Measurements from ENCODE around the gene FABP2. TPM values are rescaled to one million over a fixed set of nuclear protein-coding genes. Genes with fewer than 3 reads are reported as not detected.
"Not testable (repeated sequence)": the region's sequence is repeated elsewhere in the genome, so short reads cannot be mapped to it uniquely, and the experiment has no call there.

The FABP2 gene
- not detected for total RNA-seq

DNA sequence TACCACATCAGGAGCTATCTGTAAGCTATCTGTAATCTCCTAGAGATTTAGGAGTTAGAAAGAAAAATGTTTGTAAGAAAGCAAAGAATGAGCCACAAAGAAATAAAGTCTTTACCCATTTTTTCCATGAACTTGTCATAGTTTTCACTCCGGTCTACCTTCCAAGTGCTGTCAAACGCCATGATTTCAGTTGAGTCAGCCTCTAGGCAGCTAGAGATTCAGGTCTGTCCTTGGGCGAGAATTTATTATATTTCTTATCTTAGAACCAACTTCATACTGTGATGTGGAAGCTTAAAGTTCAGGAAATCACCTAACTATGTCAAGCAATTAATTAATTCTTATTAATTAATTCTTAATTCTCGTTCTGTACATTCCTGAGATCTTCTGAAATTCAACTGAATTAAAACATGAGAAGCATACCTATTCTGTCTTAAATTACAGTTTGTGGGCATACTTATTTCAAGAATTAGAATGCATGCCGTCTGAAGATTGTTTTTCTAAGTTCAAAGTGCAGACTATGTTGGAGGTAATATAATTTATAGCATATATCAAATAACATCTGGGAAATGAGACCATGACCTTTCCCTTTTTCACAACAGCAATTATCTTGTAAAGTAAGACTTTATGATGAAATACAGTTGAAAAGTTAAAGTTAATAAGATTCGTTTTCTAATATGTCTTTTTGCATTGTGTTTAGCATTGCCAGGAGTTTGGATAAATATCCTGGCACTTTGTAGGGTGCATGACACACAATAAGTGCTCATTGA is at the start of gene FABP2:
Gene FABP2 (minus strand): TSS at position 218 of the 767 bp plus-strand sequence. CDS start 36 bp downstream, at position 182.
- DNase-seq (ENCODE audit: low spot score) (no peak), ATAC-seq (no peak)

DNA sequence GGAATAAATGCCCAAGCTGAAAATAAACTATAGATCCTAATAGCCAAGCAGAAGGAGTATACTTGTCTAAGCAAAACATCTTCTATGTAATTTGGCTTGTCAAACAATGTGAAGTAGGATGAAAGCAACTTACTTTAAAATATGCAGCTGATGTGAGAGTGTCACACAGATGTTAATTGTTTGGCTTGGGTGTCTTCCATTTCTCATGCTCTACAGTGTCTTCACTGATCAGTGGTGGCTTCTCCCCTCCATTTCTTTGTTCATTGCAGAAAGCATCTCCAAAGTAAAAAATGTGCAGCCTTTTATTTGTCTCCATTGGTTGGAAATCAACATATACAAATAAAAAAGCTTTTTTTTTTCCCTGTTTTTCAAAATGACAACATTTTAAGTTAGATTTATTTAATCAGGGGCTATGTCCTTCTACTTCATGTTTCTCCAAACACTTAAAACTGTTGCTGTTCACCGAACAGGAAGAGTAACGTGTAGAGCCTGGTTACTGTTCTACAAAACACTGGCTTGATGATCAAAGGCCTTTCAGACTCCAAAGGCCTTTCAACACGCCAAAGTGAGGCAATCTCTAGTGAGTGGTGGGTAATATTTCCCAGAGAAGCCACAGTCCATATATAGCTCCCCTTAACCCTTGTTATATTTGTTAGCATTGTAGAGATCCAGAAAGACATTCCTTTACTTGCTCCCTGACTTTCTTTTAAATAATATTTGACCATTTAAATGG is 49.2 kb upstream of the FABP2 start:
- ATAC-seq, result peak; percentile 97
- DNase-seq (ENCODE audit: low spot score), result not testable (repeated sequence)

DNA sequence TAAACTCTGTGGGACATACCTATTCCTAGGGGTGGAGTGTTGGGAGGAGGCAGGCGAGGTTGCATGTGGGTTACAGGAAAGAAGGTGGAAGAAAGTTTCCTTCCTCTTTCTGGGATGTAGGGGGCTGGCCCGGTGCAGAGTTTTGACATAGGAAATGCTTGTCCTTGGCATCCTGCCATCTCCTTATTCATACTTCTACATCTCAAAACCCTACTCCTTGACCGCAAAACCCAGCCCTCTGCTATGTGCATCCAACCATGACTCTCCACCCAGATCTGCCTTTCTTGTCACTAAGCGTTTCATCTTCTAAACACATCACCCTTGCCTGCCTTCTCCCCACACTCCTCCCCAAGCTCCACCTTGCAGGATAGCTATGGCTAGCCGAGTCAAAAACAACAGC is 48.5 kb upstream of the FABP2 start:
- ATAC-seq, result not testable (repeated sequence)
- DNase-seq (ENCODE audit: low spot score), result peak; percentile 47

DNA sequence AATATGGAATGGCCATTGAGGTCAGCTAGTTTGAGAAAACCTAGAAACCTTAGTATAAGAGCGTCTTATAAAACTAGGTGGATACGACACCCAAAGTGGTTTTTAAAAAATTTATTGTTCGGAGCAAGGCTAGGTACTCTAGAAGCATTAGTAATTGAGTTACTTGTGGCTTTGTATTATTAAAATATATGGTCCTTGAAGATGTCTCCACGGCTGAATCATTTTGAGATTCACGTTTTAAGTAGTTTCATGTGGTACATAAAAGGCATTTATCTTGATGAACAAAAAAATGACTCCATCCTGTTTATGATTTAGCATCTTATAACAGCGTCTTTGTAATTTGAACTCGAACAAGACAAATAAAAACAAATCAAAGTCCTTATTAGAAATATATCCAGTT is 44.9 kb upstream of the FABP2 start:
- DNase-seq (ENCODE audit: low spot score); ATAC-seq: not testable (repeated sequence)

DNA sequence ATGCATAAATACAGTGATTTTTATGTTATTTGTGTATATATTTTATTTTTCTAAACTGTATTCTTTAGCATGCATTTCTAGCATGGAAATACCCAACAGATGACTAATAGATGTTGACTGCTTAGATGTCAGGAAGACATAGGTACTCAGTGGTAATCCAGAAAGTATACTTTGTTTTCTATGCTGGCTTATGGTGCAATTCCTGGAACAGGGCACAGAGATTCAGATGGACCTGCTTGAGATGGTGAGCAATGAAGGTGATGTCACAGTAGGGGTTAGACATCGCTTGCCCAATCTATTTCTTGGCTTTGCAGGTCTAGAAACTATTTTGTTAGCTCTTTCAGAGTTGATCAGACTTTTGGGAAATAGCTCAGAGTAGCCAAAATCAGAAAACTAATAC is 42.3 kb upstream of the FABP2 start:
- DNase-seq (ENCODE audit: low spot score); ATAC-seq: not testable (repeated sequence)

DNA sequence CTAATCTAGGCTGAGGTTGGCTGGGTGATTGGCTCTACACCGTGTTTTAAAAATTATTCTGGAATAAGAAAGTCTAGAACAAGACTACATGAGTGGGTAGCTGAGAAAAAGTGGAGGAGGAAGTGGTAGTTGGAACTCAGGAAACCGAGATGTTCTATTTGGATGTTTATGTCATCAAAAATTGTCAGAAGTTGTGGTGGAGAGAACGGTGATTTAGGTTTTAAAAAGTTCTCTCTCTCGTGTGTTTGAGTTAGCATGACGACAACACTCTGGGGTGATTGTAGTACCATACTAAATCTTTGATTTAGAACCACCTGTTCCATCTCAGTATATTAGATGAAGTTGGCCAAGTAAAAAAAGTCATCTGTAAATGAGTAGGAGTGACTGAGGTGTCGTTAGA is 41.4 kb upstream of the FABP2 start:
- ATAC-seq; DNase-seq (ENCODE audit: low spot score): not testable (repeated sequence)

DNA sequence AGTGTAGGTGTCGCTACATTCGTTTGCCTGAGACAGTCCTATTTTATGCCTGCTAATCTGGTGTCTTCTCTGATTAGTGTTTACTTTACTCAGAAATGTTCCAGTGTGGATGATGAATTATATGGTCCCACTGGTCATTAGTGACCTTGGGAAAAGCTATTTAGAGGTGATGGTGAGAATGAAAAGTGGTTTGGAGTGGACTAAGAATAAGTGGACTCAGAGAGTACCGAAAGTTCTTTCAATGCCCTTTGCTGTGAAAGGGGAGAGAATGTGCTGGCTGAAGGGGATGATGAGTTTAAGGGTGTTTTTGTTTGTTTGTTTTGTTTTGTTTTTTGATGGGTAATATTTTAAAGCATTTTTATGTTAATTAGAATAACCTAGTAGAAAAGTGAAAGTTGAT is 40.5 kb upstream of the FABP2 start:
- not testable (repeated sequence) for DNase-seq (ENCODE audit: low spot score); ATAC-seq

DNA sequence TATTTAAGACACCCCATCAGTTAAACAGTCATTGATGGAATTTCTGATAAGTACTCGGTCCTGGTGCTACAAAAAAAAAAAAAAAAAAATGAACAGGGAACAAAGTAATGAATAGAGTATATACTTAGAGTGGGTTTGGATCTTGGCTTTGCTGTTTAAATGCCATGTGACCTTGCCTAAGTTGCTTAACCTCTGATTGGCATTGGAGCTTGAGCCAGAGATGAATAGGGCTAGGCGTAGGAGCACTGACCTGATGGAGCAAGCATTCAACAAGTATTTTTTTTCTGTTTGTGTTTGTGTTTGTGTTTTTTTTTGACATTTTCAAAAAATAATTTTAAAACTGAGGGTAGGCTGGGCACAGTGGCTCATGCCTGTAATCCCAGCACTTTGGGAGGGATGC is 37.9 kb upstream of the FABP2 start:
- ATAC-seq, result peak; percentile 94
- not testable (repeated sequence) for DNase-seq (ENCODE audit: low spot score)

DNA sequence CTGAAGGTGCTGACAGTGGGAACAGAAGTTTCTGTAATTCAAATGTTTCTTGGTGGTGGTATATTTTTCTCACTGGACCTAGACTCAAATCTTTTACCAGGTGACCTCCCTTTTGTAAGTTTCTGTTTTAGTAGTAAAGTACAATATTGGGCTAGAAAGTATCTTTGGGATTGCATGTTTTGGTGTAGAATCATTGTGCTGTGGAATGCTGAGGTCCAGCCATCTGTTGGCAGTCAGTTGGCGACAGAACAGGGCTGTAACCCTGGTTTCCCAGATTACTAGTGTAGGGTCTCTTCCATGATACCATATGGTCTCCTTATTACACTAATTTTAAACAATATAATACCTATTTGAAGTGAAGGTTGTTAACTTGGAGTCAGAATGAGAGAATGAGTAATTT is 34.9 kb upstream of the FABP2 start:
- ATAC-seq; DNase-seq (ENCODE audit: low spot score): not testable (repeated sequence)

DNA sequence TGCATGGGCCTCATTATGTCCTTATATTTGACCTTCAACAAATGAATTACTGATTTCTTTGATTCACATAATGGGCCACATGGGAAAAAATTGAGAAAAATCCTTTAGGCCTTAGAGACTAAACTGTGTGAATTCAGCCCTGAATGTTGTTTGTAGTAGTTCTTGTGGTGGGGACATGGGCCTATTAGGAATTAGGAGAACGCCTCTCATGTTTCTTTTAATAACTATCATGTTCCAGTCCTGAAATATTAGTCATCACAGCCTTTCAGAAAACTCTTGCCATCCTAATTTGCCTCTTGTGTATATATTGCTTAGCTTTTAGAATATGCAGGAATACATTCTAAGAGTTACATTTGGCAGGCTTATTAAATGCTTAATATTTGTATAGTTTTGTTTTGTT is 34.1 kb upstream of the FABP2 start:
- ATAC-seq, result not testable (repeated sequence)

DNA sequence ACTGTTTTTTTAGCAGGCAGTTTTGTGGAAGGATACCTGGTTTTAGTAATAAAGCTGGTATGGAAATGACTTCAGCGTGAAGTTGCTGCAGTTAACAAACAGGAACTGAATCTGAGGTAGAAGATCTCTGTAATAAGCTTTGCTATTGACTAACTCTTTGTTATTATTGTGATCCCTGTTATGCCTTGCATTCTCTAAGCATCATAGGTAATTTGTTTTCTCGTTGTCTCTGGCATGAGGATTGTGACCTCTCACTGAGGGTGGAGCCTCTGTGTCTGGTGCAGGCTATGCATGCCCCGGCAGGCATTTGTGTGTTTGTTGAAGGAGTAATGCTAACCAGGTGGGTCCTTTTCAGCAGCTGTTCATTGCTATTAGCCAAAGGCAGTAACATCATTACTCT is 31.4 kb upstream of the FABP2 start:
- DNase-seq (ENCODE audit: low spot score); ATAC-seq: not testable (repeated sequence)

More for the DNA sequence above, 34.1 kb upstream of the FABP2 start:
- not testable (repeated sequence) for DNase-seq (ENCODE audit: low spot score)

DNA sequence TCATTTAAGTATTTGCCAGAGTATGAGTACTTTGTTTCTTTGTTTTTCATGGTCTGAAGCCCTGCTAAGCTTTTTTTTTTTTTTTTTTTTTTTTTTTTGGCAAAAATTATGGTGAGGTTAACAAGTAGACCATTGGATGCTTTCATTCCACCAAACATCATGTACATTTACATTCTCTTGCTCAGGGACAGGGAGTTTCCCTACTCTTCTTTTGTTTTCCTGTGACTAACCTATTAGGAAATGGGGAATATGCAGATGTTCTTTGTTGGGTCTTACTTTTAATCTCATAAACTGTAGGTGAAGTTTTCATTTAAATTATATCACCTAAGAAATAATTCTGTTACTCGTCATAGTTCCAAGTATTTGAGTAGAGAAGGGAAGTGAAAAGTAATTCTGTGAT is 26.2 kb upstream of the FABP2 start:
- DNase-seq (ENCODE audit: low spot score); ATAC-seq: not testable (repeated sequence)

DNA sequence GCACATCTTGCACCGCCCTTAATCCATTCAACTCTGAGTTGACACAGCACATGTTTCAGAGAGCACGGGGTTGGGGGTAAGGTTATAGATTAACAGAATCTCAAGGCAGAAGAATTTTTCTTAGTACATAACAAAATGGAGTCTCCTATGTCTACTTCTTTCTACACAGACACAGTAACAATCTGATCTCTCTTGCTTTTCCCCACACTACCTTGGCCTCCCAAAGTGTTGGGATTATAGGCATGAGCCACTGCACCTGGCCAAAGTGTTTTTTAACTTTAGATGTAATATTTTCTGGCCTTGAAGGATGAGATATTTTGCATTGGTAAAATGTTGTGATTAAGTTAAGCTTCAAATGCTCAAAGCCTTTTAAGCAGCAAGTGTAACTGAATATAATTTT is 21.4 kb upstream of the FABP2 start:
- not testable (repeated sequence) for ATAC-seq; DNase-seq (ENCODE audit: low spot score)

DNA sequence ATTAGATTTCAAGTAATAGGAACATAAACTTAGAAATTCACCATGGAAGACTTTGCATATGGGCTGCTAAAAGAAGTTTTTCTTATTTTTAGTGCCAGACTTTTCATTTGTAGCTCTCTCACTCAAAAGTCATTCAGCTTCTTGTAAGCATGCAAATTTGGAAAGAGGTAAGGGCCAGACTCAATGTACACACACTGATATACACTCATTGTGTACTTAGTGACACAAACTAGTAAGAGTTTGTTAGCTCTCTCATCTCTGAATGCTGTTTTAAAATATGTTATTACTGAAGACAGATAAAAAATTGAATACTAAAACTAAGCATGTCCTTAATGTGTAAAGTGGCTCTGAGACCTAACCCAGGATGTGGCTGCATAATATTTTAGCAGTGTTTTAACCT is 18.0 kb upstream of the FABP2 start:
- ATAC-seq; DNase-seq (ENCODE audit: low spot score): not testable (repeated sequence)

DNA sequence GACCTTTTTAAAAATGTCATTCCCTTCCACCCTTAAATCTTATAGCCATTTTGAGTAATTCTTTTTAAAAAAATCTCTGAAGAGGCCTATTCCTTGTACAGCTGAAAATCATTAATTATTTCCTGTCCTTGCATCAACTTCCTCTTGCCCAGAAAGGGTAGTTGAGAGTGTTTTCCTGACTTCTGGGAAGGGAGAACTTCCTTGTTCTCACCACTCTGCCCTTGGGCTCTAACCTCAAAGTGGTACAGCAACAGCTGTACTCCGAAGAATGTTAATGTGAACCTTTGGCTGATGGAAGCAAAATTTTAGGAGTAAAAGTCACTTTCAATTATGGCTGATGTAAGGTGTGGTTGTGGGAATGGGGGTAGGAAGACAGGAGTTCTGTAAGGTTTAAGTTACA is 15.1 kb upstream of the FABP2 start:
- DNase-seq (ENCODE audit: low spot score) (no peak), ATAC-seq (peak; percentile 41)

DNA sequence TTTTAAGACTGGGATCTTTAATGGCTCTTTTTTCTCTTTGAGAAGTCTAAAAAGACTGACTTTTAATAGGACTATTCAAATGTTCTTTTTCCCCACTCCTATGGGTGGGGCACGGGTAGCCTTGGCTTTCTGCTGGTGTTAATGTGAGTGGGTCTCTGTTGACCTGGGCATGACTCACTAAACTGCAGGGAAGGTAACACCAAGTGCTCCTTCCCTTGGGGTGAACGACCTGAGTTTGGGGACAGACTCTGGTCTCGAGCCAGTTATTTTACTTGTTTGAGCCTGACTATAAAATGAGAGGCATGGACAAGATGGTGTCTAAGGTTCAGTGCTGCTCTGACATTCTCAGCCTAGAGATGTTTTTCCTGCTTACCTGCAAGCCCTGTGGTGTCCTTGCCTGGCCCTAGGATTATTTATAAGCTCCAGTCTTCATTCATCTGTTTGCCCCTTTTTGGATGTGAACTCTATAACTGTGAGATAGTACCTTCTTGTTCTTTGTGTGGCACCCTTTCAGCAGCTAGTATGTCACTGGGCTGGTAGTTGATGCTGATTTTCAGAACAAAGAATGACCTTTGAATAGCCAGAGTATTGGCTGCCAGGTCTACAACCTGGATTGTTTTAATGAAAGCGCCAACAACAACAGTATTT is 14.5 kb upstream of the FABP2 start:
- peak; percentile 66 for ATAC-seq
- DNase-seq (ENCODE audit: low spot score), result not testable (repeated sequence)

DNA sequence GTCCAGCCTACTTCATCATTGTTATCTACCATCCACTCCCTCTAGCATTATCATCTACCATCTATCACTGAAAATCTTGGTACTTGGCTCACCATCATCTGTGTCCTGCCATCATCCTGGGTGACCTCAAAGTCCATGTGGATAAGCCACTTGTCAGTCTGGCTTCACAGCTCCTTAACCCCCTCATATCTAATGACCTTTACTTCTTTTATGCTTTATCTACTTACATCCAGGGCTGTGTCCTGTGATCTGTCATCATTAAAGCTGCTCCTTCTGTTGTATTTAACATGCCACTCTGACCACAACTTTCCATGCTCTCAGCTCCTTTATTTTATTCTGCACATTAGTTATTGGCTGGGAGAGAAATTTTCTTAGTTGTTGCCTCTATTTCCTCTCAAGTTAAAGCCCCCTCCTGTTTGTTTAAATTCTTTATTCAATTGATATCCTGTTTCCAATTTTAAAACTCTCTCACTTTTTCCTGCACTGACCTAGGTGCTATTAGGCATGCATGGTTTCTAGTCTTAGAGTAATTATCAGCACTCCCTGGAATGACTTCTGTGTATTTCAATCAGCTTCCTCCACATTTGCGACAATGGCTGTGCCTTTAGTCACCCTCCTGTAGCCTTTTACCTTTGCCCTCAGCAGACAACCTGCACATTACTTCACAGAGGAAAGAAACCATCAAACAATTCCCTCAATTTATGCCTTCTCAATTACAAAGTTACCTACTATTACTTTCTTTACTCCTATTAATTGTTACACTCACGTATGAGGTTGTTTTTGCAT is 8.1 kb upstream of the FABP2 start:
- no peak for ATAC-seq
- no peak for DNase-seq (ENCODE audit: low spot score)

DNA sequence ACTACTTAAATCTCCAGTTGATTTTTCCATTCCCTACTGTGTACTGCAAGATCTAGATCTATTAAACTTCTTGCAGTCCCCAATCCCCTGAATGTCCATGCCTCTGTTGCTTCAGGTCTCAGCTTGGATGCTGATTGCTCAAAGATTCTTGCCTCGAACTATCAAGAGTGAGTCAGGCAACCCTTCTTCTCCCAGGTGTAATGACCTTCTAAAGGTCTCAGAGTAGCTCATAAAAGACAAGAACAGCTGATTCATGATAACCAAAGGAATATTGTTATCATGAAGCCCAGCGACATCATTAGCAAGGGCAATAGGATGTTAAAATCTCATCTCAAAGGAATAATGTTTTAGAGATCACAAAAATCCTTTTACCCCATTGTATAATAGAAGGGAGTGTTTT is 6.8 kb upstream of the FABP2 start:
- ATAC-seq, result no peak
- no peak for DNase-seq (ENCODE audit: low spot score)

DNA sequence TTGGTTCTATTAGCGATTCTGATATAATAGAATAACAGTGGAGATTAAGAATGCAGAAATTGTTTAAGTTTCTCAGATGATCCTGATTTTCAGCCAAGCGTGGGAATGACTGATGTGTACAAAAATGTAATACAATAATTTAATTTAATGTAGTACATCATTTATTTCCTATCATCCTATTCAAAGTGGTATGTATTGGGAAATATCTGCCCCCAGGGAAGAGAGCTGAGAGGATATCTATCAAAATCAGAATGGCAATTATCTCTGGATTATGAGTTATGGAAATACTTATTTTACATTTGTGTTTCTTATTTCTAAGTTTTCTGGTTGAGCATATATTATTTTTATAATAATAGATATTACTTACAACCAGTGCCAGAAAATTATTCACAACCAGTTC is 3.9 kb downstream of the FABP2 start:
- ATAC-seq (no peak), DNase-seq (ENCODE audit: low spot score) (no peak)

DNA sequence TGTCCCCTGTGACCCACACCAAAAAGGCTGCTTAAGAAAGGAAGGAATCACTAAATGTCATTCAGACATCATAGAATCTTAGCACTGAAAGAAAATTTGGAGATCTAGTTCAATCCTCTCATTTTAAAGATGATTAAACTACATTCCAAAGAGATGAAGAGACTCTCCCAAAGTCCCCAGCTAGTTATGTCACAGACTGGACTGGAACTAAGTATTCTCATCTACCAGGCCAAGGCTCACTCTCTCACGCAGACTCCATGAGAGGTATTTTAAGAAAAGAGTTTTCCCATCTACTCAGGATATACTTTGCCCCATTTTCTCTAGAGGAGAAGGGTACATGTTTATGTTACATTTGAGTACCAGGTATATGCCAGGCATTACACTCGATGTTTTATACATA is 6.9 kb downstream of the FABP2 start:
- DNase-seq (ENCODE audit: low spot score) (no peak), ATAC-seq (no peak)

DNA sequence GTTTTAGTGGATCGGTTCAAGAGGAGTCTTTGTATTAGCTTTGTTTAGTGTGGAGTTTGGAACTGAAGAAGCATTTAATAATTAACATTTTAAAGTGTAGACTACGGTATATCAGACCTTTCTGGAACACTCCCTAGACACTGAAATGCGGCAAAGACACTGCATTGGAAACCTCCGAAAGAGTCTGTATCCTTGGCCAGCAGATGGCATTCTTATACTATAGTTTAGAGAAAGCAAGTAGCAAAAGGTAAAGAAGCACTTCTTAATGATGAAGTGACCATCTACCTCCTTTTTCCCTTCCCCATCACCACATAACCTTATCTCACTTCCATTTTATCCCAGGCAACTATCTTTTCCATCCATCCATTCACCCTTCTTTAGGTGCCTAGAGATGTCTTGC is 7.6 kb downstream of the FABP2 start:
- DNase-seq (ENCODE audit: low spot score), result no peak
- ATAC-seq, result peak; percentile 94
